ENCODE results near the gene UBC. TPM values are rescaled to one million over a fixed set of nuclear protein-coding genes. Genes with fewer than 3 reads are reported as not detected.

UBC gene
- total RNA-seq, 1 experiment from 2014 or later: 1,259 TPM

GRCh38 chr12:124876171-124876570, 38.3 kb downstream of the UBC start:
- Histone ChIP-seq H3K36me3 (ENCODE audit: control insufficient read depth in 1 of 2, insufficient read depth in 2 of 2, low read length in 2 of 2) (no peaks in the 10 kb centered on the region), H3K27me3 (ENCODE audit: insufficient read depth, low read length) (no peaks in the 10 kb centered on the region), H3K4me1 (ENCODE audit: control insufficient read depth in 1 of 2, insufficient read depth in 2 of 2, low read length in 2 of 2) (peaks cover 11 to 15% of the 10 kb centered on the region in 2 experiments; a peak in 3 of 4 replicates), H3K9me2 (ENCODE audit: insufficient read depth) (no peaks in the 10 kb centered on the region), H3K4me3 (replicated peaks in 1 of 2; ENCODE audit: low read depth in 1 of 2, low read length in 2 of 2) (no peak overlapping the region), H3K79me2 (ENCODE audit: insufficient read depth, low read length) (no peaks in the 10 kb centered on the region), H3K4me2 (ENCODE audit: low read length) (no peak overlapping the region), H3K9ac (ENCODE audit: low read length) (no peak overlapping the region), H2AFZ (ENCODE audit: low read depth, low read length, poor library complexity, severe bottlenecking) (no peak overlapping the region), H3K9me3 (ENCODE audit: control insufficient read depth in 1 of 2, insufficient read depth in 1 of 2, low read depth in 1 of 2, low read length in 2 of 2) (no peaks in the 10 kb centered on the region), H3K27ac (ENCODE audit: low read depth, low read length) (no peak overlapping the region), H4K20me1 (ENCODE audit: insufficient read depth) (no peaks in the 10 kb centered on the region)
- ChIA-PET CTCF (no interaction called here), RAD21 (ENCODE audit: low non-redundant PET in 1 of 2, low total read pairs in 2 of 2, uncharacterized antibody in 2 of 2, unreplicated experiment in 2 of 2) (no interaction called here), POLR2A (no interaction called here)
- TF ChIP-seq ELF1 (IDR thresholded peaks at IDR 0.05; ENCODE audit: borderline replicate concordance, low read depth): no peak
- no peak for TF ChIP-seq FOSL1 (IDR thresholded peaks at IDR 0.05; ENCODE audit: low read depth)
- TF ChIP-seq POLR2A (IDR thresholded peaks at IDR 0.05; ENCODE audit: borderline replicate concordance, extremely low read depth, insufficient read depth, insufficient read length): no peak
- TF ChIP-seq EGR1 (IDR thresholded peaks at IDR 0.05; ENCODE audit: low read depth): no peak
- no peak for TF ChIP-seq POLR2AphosphoS5 (IDR thresholded peaks at IDR 0.05; ENCODE audit: low read depth, low read length)
- TF ChIP-seq EZH2 (IDR thresholded peaks at IDR 0.05): no peak
- TF ChIP-seq SRF (IDR thresholded peaks at IDR 0.05; ENCODE audit: low read depth): no peak
- TF ChIP-seq, protein P1, sequence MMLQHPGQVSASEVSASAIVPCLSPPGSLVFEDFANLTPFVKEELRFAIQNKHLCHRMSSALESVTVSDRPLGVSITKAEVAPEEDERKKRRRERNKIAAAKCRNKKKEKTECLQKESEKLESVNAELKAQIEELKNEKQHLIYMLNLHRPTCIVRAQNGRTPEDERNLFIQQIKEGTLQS (IDR thresholded peaks at IDR 0.05): no peak
- no peak for TF ChIP-seq RAD21 (IDR thresholded peaks at IDR 0.05; ENCODE audit: low read depth)
- TF ChIP-seq MAX (IDR thresholded peaks at IDR 0.05): no peak
- no peak for TF ChIP-seq TCF7L2 (IDR thresholded peaks at IDR 0.05; ENCODE audit: borderline replicate concordance, extremely low read depth, insufficient read depth, insufficient read length)
- TF ChIP-seq CBX3 (IDR thresholded peaks at IDR 0.05; ENCODE audit: low read depth): no peak
- no peak for TF ChIP-seq ZBTB33 (IDR thresholded peaks at IDR 0.05; ENCODE audit: extremely low read depth, insufficient replicate concordance, low read length)
- TF ChIP-seq JUND (IDR thresholded peaks at IDR 0.05): no peak
- TF ChIP-seq SP1 (IDR thresholded peaks at IDR 0.05; ENCODE audit: low read depth): no peak
- no peak for TF ChIP-seq CEBPB (IDR thresholded peaks at IDR 0.05; ENCODE audit: low read depth)
- BruUV-seq (replicated peaks): no TSS peak
- intact Hi-C loops (cut with micrococcal nuclease): no loop called here
- no peak for DNase-seq (ENCODE audit: low read depth, low spot score)
- no peak for ATAC-seq
